ENCODE measurements around the gene SLC18A3.
A peak's percentile ranks its signal among the peaks of the same experiment; 100 is the strongest.

Gene SLC18A3

GRCh38 chr10:49614242-49615198 is 4.4 kb downstream of the SLC18A3 start:
- H3K9me3 ChIP-seq (ENCODE audit: control insufficient read depth, insufficient read depth, low read length), result no peaks in the 10 kb centered on the region
- peaks cover 92% of the 10 kb centered on the region for H3K27me3 ChIP-seq (ENCODE audit: control insufficient read depth, insufficient read depth, low read length)
- no peak overlapping the region for H3K9ac ChIP-seq (ENCODE audit: low read depth, low read length)
- peak overlapping the region; percentile 41 for H3K4me3 ChIP-seq (ENCODE audit: low read depth, low read length)
- H3K4me1 ChIP-seq (ENCODE audit: control insufficient read depth, insufficient read depth, low read length), result peaks cover 7% of the 10 kb centered on the region
- no peaks in the 10 kb centered on the region for H3K36me3 ChIP-seq (ENCODE audit: control insufficient read depth, insufficient read depth, low read length)

GRCh38 chr10:49615213-49615612 is 5.1 kb downstream of the SLC18A3 start:
- Histone ChIP-seq H3K9me3 (ENCODE audit: control insufficient read depth, insufficient read depth, low read length) (no peaks in the 10 kb centered on the region), H3K4me1 (ENCODE audit: control insufficient read depth, insufficient read depth, low read length) (peaks cover 7% of the 10 kb centered on the region), H3K9ac (ENCODE audit: low read depth, low read length) (no peak overlapping the region), H3K27me3 (ENCODE audit: control insufficient read depth, insufficient read depth, low read length) (peaks cover 92% of the 10 kb centered on the region), H3K4me3 (ENCODE audit: low read depth, low read length) (peak overlapping the region; percentile 8), H3K36me3 (ENCODE audit: control insufficient read depth, insufficient read depth, low read length) (no peaks in the 10 kb centered on the region)

GRCh38 chr10:49615721-49616120 is 5.6 kb downstream of the SLC18A3 start:
- Histone ChIP-seq H3K4me3 (ENCODE audit: low read depth, low read length) (no peak overlapping the region), H3K9ac (ENCODE audit: low read depth, low read length) (no peak overlapping the region), H3K4me1 (ENCODE audit: control insufficient read depth, insufficient read depth, low read length) (peaks cover 7% of the 10 kb centered on the region), H3K9me3 (ENCODE audit: control insufficient read depth, insufficient read depth, low read length) (no peaks in the 10 kb centered on the region), H3K27me3 (ENCODE audit: control insufficient read depth, insufficient read depth, low read length) (peaks cover 91% of the 10 kb centered on the region), H3K36me3 (ENCODE audit: control insufficient read depth, insufficient read depth, low read length) (no peaks in the 10 kb centered on the region)

GRCh38 chr10:49616421-49617101 is 6.5 kb downstream of the SLC18A3 start:
- H3K4me3 ChIP-seq (ENCODE audit: low read depth, low read length), result no peak overlapping the region
- H3K27me3 ChIP-seq (ENCODE audit: control insufficient read depth, insufficient read depth, low read length), result peaks cover 86% of the 10 kb centered on the region
- H3K36me3 ChIP-seq (ENCODE audit: control insufficient read depth, insufficient read depth, low read length), result no peaks in the 10 kb centered on the region

GRCh38 chr10:49617121-49618020 is 7.3 kb downstream of the SLC18A3 start:
- H3K4me3 ChIP-seq (ENCODE audit: low read depth, low read length), result no peak overlapping the region
- peaks cover 81% of the 10 kb centered on the region for H3K27me3 ChIP-seq (ENCODE audit: control insufficient read depth, insufficient read depth, low read length)
- peaks cover 5% of the 10 kb centered on the region for H3K4me1 ChIP-seq (ENCODE audit: control insufficient read depth, insufficient read depth, low read length)
- H3K36me3 ChIP-seq (ENCODE audit: control insufficient read depth, insufficient read depth, low read length), result no peaks in the 10 kb centered on the region
- no peaks in the 10 kb centered on the region for H3K9me3 ChIP-seq (ENCODE audit: control insufficient read depth, insufficient read depth, low read length)
- no peak overlapping the region for H3K9ac ChIP-seq (ENCODE audit: low read depth, low read length)

More at GRCh38 chr10:49616421-49617101, 6.5 kb downstream of the SLC18A3 start:
- Histone ChIP-seq H3K9ac (ENCODE audit: low read depth, low read length) (no peak overlapping the region), H3K4me1 (ENCODE audit: control insufficient read depth, insufficient read depth, low read length) (peaks cover 7% of the 10 kb centered on the region), H3K9me3 (ENCODE audit: control insufficient read depth, insufficient read depth, low read length) (no peaks in the 10 kb centered on the region)

GRCh38 chr10:49618821-49619220 is 8.7 kb downstream of the SLC18A3 start:
- H3K9me3 ChIP-seq (ENCODE audit: control insufficient read depth, insufficient read depth, low read length), result no peaks in the 10 kb centered on the region
- H3K4me1 ChIP-seq (ENCODE audit: control insufficient read depth, insufficient read depth, low read length), result peaks cover under 1% of the 10 kb centered on the region
- H3K27me3 ChIP-seq (ENCODE audit: control insufficient read depth, insufficient read depth, low read length), result peaks cover 76% of the 10 kb centered on the region
- H3K4me3 ChIP-seq (ENCODE audit: low read depth, low read length), result no peak overlapping the region
- no peaks in the 10 kb centered on the region for H3K36me3 ChIP-seq (ENCODE audit: control insufficient read depth, insufficient read depth, low read length)
- H3K9ac ChIP-seq (ENCODE audit: low read depth, low read length), result no peak overlapping the region

- Histone ChIP-seq H3K27me3 (ENCODE audit: control insufficient read depth, insufficient read depth, low read length) (peaks cover 76% of the 10 kb centered on the region), H3K9ac (ENCODE audit: low read depth, low read length) (no peak overlapping the region), H3K36me3 (ENCODE audit: control insufficient read depth, insufficient read depth, low read length) (no peaks in the 10 kb centered on the region), H3K4me3 (ENCODE audit: low read depth, low read length) (no peak overlapping the region), H3K9me3 (ENCODE audit: control insufficient read depth, insufficient read depth, low read length) (no peaks in the 10 kb centered on the region), H3K4me1 (ENCODE audit: control insufficient read depth, insufficient read depth, low read length) (no peaks in the 10 kb centered on the region)
These were observed 9.5 kb downstream of the SLC18A3 start for GRCh38 chr10:49619613-49620012.

GRCh38 chr10:49620286-49620810 is 10.2 kb downstream of the SLC18A3 start:
- Histone ChIP-seq H3K27me3 (ENCODE audit: control insufficient read depth, insufficient read depth, low read length) (peaks cover 73% of the 10 kb centered on the region), H3K4me3 (ENCODE audit: low read depth, low read length) (no peak overlapping the region), H3K36me3 (ENCODE audit: control insufficient read depth, insufficient read depth, low read length) (no peaks in the 10 kb centered on the region), H3K9me3 (ENCODE audit: control insufficient read depth, insufficient read depth, low read length) (no peaks in the 10 kb centered on the region), H3K4me1 (ENCODE audit: control insufficient read depth, insufficient read depth, low read length) (no peaks in the 10 kb centered on the region), H3K9ac (ENCODE audit: low read depth, low read length) (no peak overlapping the region)

GRCh38 chr10:49620841-49621378 is 10.8 kb downstream of the SLC18A3 start:
- Histone ChIP-seq H3K36me3 (ENCODE audit: control insufficient read depth, insufficient read depth, low read length) (no peaks in the 10 kb centered on the region), H3K4me3 (ENCODE audit: low read depth, low read length) (no peak overlapping the region), H3K9me3 (ENCODE audit: control insufficient read depth, insufficient read depth, low read length) (no peaks in the 10 kb centered on the region), H3K4me1 (ENCODE audit: control insufficient read depth, insufficient read depth, low read length) (no peaks in the 10 kb centered on the region), H3K9ac (ENCODE audit: low read depth, low read length) (no peak overlapping the region), H3K27me3 (ENCODE audit: control insufficient read depth, insufficient read depth, low read length) (peaks cover 67% of the 10 kb centered on the region)

- Histone ChIP-seq H3K4me1 (ENCODE audit: control insufficient read depth, insufficient read depth, low read length) (no peaks in the 10 kb centered on the region), H3K9me3 (ENCODE audit: control insufficient read depth, insufficient read depth, low read length) (no peaks in the 10 kb centered on the region), H3K36me3 (ENCODE audit: control insufficient read depth, insufficient read depth, low read length) (no peaks in the 10 kb centered on the region), H3K27me3 (ENCODE audit: control insufficient read depth, insufficient read depth, low read length) (peaks cover 61% of the 10 kb centered on the region), H3K4me3 (ENCODE audit: low read depth, low read length) (no peak overlapping the region), H3K9ac (ENCODE audit: low read depth, low read length) (no peak overlapping the region)
These were observed 11.5 kb downstream of the SLC18A3 start for GRCh38 chr10:49621561-49621960.
